ENCODE results near the gene CDX1.

The CDX1 gene

GRCh38 chr5:150123542-150123941 is 43.0 kb upstream of the CDX1 start:
- H3K36me3 ChIP-seq (ENCODE audit: control insufficient read depth, insufficient read depth, low read length), result no peaks in the 10 kb centered on the region
- no peak overlapping the region for H3K4me3 ChIP-seq (ENCODE audit: low read depth, low read length)
- no peak overlapping the region for H3K27ac ChIP-seq (ENCODE audit: low read depth, low read length)
- H3K9ac ChIP-seq (ENCODE audit: low read depth, low read length), result no peak overlapping the region
- H3K4me1 ChIP-seq (ENCODE audit: control insufficient read depth, insufficient read depth, low read length), result no peaks in the 10 kb centered on the region
- H3K27me3 ChIP-seq (ENCODE audit: control insufficient read depth, insufficient read depth, low read length), result no peaks in the 10 kb centered on the region
- no peaks in the 10 kb centered on the region for H3K9me3 ChIP-seq (ENCODE audit: control insufficient read depth, insufficient read depth, low read length)

GRCh38 chr5:150124111-150124557 is 42.4 kb upstream of the CDX1 start:
- no peaks in the 10 kb centered on the region; the same call in 1 of the 2 replicates for H3K27me3 ChIP-seq (ENCODE audit: control insufficient read depth, insufficient read depth, low read length)
- no peaks in the 10 kb centered on the region for H3K4me1 ChIP-seq (ENCODE audit: control insufficient read depth, insufficient read depth, low read length)
- H3K4me3 ChIP-seq (ENCODE audit: low read depth, low read length), result no peak overlapping the region
- no peak overlapping the region for H3K9ac ChIP-seq (ENCODE audit: low read depth, low read length)
- no peaks in the 10 kb centered on the region for H3K9me3 ChIP-seq (ENCODE audit: control insufficient read depth, insufficient read depth, low read length)
- no peaks in the 10 kb centered on the region for H3K36me3 ChIP-seq (ENCODE audit: control insufficient read depth, insufficient read depth, low read length)
- H3K27ac ChIP-seq (ENCODE audit: low read depth, low read length), result no peak overlapping the region

GRCh38 chr5:150124596-150124995 is 42.0 kb upstream of the CDX1 start:
- Histone ChIP-seq H3K4me3 (ENCODE audit: low read depth, low read length) (no peak overlapping the region), H3K9ac (ENCODE audit: low read depth, low read length) (no peak overlapping the region), H3K36me3 (ENCODE audit: control insufficient read depth, insufficient read depth, low read length) (no peaks in the 10 kb centered on the region), H3K9me3 (ENCODE audit: control insufficient read depth, insufficient read depth, low read length) (no peaks in the 10 kb centered on the region), H3K4me1 (ENCODE audit: control insufficient read depth, insufficient read depth, low read length) (no peaks in the 10 kb centered on the region), H3K27me3 (ENCODE audit: control insufficient read depth, insufficient read depth, low read length) (peaks cover 1% of the 10 kb centered on the region), H3K27ac (ENCODE audit: low read depth, low read length) (no peak overlapping the region)

- H3K4me1 ChIP-seq (ENCODE audit: control insufficient read depth, insufficient read depth, low read length), result peaks cover 4% of the 10 kb centered on the region
- no peaks in the 10 kb centered on the region for H3K9me3 ChIP-seq (ENCODE audit: control insufficient read depth, insufficient read depth, low read length)
- H3K27me3 ChIP-seq (ENCODE audit: control insufficient read depth, insufficient read depth, low read length), result peaks cover 8% of the 10 kb centered on the region
- H3K27ac ChIP-seq (ENCODE audit: low read depth, low read length), result no peak overlapping the region
- no peak overlapping the region for H3K9ac ChIP-seq (ENCODE audit: low read depth, low read length)
- no peaks in the 10 kb centered on the region for H3K36me3 ChIP-seq (ENCODE audit: control insufficient read depth, insufficient read depth, low read length)
- no peak overlapping the region for H3K4me3 ChIP-seq (ENCODE audit: low read depth, low read length)
These were observed 41.2 kb upstream of the CDX1 start for GRCh38 chr5:150125334-150125733.

DNA sequence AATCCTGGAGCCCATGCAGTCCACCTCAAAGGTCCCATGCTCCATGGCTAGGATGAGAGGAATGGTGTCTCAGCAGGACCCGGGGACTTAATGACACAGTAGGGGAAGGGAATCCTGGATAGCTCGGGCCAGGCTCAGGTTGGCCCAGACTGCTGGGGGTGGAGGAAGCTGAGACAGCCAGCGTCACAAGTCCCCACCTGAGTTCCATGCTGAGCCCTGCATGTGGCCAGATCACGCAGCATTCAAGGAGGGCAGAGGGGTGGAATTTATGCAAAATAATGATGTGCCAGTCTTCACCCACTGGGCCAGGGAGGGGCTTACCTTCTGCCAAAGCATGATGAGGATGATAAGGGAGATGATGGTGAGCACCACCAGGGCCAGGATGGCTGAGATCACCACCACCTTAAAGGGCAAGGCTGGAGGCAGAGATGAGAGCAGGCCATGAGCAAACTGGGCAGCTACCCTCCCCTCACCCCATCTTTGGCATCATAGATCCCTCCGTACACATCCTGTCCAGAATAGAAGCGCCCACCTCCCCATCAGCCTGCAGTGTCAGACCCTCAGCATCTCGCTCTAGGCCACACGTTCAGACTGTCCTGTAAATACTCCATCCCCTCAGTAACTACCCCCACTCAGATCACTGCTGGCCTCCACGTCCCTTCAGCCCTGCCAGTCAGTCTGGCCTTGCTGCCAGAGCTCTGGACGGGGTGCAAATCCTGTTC is 40.2 kb upstream of the CDX1 start:
- Histone ChIP-seq H3K36me3 (ENCODE audit: control insufficient read depth, insufficient read depth, low read length) (no peaks in the 10 kb centered on the region), H3K27ac (ENCODE audit: low read depth, low read length) (no peak overlapping the region)

DNA sequence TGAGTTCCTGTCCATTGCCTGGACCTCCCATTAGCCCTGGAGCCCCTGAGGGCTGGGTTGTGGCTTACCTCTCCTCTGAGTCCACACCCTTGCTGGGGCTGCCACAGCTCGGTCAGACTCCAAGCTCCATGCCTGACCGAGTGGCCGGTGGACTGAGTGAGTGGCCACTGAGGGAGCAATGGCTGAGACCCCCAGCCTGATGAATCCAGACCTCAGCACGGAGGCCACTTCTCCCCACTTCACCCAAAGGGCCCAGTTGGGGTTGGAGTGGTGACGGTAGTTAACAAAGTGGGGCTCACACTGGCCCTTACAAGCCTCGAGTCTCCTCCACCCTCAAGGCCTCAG is 39.7 kb upstream of the CDX1 start:
- Histone ChIP-seq H3K27me3 (ENCODE audit: control insufficient read depth, insufficient read depth, low read length) (peaks cover 20% of the 10 kb centered on the region), H3K4me3 (ENCODE audit: low read depth, low read length) (no peak overlapping the region), H3K27ac (ENCODE audit: low read depth, low read length) (no peak overlapping the region), H3K9me3 (ENCODE audit: control insufficient read depth, insufficient read depth, low read length) (no peaks in the 10 kb centered on the region), H3K36me3 (ENCODE audit: control insufficient read depth, insufficient read depth, low read length) (no peaks in the 10 kb centered on the region), H3K9ac (ENCODE audit: low read depth, low read length) (no peak overlapping the region), H3K4me1 (ENCODE audit: control insufficient read depth, insufficient read depth, low read length) (peaks cover 16% of the 10 kb centered on the region)

More for the DNA sequence above, 40.2 kb upstream of the CDX1 start:
- Histone ChIP-seq H3K9ac (ENCODE audit: low read depth, low read length) (no peak overlapping the region), H3K9me3 (ENCODE audit: control insufficient read depth, insufficient read depth, low read length) (no peaks in the 10 kb centered on the region), H3K4me3 (ENCODE audit: low read depth, low read length) (no peak overlapping the region), H3K27me3 (ENCODE audit: control insufficient read depth, insufficient read depth, low read length) (peaks cover 15% of the 10 kb centered on the region), H3K4me1 (ENCODE audit: control insufficient read depth, insufficient read depth, low read length) (peaks cover 13% of the 10 kb centered on the region)

- H3K9ac ChIP-seq (ENCODE audit: low read depth, low read length), result no peak overlapping the region
- no peaks in the 10 kb centered on the region for H3K9me3 ChIP-seq (ENCODE audit: control insufficient read depth, insufficient read depth, low read length)
- peaks cover 16% of the 10 kb centered on the region for H3K4me1 ChIP-seq (ENCODE audit: control insufficient read depth, insufficient read depth, low read length)
- peaks cover 39% of the 10 kb centered on the region for H3K27me3 ChIP-seq (ENCODE audit: control insufficient read depth, insufficient read depth, low read length)
- H3K4me3 ChIP-seq (ENCODE audit: low read depth, low read length), result no peak overlapping the region
- H3K27ac ChIP-seq (ENCODE audit: low read depth, low read length), result no peak overlapping the region
- no peaks in the 10 kb centered on the region for H3K36me3 ChIP-seq (ENCODE audit: control insufficient read depth, insufficient read depth, low read length)
These were observed 37.1 kb upstream of the CDX1 start for GRCh38 chr5:150129454-150129812.

DNA sequence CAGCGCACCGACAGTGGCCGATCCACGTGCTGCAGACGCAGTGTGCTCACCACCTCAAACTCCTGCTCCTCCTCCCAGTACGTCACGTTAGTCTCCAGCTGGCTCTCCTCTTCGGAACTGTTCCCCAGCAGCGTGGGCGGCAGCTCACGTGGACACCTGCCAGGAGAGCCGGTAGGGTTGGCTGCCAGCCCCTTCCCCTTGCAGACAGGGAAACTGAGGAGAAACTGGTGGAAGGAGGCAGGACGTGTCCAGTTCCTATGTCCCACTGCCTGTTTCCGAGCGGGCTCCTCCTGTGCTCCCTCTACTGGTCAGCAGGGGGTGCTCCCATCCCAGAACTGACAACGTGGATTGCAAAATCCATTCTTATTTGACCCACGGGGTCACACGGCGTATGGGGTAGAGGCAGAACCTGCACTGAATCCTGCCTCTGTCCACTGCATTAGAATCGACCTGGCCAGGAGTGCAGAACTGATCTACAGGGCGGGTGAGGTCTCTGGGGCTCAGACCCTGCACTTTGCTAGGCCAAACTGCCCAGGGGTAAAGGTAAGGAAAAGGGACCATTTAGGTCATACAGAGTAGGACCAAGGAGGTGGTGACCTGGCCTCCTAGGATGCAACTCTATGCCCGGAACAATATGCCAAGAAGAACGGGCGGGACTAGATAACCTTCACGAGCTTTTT is 36.6 kb upstream of the CDX1 start:
- H3K36me3 ChIP-seq (ENCODE audit: control insufficient read depth, insufficient read depth, low read length), result no peaks in the 10 kb centered on the region
- H3K9ac ChIP-seq (ENCODE audit: low read depth, low read length), result no peak overlapping the region
- H3K27ac ChIP-seq (ENCODE audit: low read depth, low read length), result peak overlapping the region; percentile 26
- H3K4me1 ChIP-seq (ENCODE audit: control insufficient read depth, insufficient read depth, low read length), result peaks cover 16% of the 10 kb centered on the region
- H3K27me3 ChIP-seq (ENCODE audit: control insufficient read depth, insufficient read depth, low read length), result peaks cover 43% of the 10 kb centered on the region
- no peaks in the 10 kb centered on the region for H3K9me3 ChIP-seq (ENCODE audit: control insufficient read depth, insufficient read depth, low read length)
- H3K4me3 ChIP-seq (ENCODE audit: low read depth, low read length), result no peak overlapping the region

GRCh38 chr5:150130493-150130922 is 36.1 kb upstream of the CDX1 start:
- peaks cover 16% of the 10 kb centered on the region for H3K4me1 ChIP-seq (ENCODE audit: control insufficient read depth, insufficient read depth, low read length)
- H3K4me3 ChIP-seq (ENCODE audit: low read depth, low read length), result no peak overlapping the region
- no peak overlapping the region for H3K9ac ChIP-seq (ENCODE audit: low read depth, low read length)
- no peaks in the 10 kb centered on the region for H3K9me3 ChIP-seq (ENCODE audit: control insufficient read depth, insufficient read depth, low read length)
- no peaks in the 10 kb centered on the region for H3K36me3 ChIP-seq (ENCODE audit: control insufficient read depth, insufficient read depth, low read length)
- peak overlapping the region; percentile 26 for H3K27ac ChIP-seq (ENCODE audit: low read depth, low read length)
- peaks cover 45% of the 10 kb centered on the region for H3K27me3 ChIP-seq (ENCODE audit: control insufficient read depth, insufficient read depth, low read length)

DNA sequence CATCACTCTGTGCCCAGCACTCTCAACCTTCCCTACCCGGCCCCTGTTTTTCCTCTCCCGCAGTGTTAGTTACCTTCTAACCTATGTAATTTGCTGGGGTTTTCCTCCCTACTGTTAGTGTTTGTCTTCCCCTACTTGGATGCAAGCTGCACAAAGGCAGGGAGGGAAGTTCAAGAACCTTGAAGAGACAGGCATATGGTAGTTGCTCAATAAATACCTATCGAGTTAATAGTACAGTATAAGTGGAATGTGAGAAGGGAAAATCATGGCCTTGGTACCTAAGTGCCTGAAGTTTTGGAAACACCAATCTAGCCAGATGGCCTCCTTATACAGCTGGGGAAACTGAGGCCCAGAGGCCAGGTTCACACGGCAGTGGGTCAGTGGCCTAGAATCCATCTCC is 35.1 kb upstream of the CDX1 start:
- Histone ChIP-seq H3K9ac (ENCODE audit: low read depth, low read length) (0 out of 2 replicates have a peak overlapping the region, but pooled peaks have one; percentile 8), H3K4me1 (ENCODE audit: control insufficient read depth, insufficient read depth, low read length) (peaks cover 19% of the 10 kb centered on the region), H3K27me3 (ENCODE audit: control insufficient read depth, insufficient read depth, low read length) (peaks cover 45% of the 10 kb centered on the region), H3K27ac (ENCODE audit: low read depth, low read length) (no peak overlapping the region), H3K4me3 (ENCODE audit: low read depth, low read length) (no peak overlapping the region), H3K36me3 (ENCODE audit: control insufficient read depth, insufficient read depth, low read length) (no peaks in the 10 kb centered on the region), H3K9me3 (ENCODE audit: control insufficient read depth, insufficient read depth, low read length) (no peaks in the 10 kb centered on the region)

- no peak overlapping the region for H3K9ac ChIP-seq (ENCODE audit: low read depth, low read length)
- H3K4me1 ChIP-seq (ENCODE audit: control insufficient read depth, insufficient read depth, low read length), result peaks cover 24% of the 10 kb centered on the region
- H3K4me3 ChIP-seq (ENCODE audit: low read depth, low read length), result no peak overlapping the region
- H3K27me3 ChIP-seq (ENCODE audit: control insufficient read depth, insufficient read depth, low read length), result peaks cover 45% of the 10 kb centered on the region
- H3K9me3 ChIP-seq (ENCODE audit: control insufficient read depth, insufficient read depth, low read length), result no peaks in the 10 kb centered on the region
- H3K36me3 ChIP-seq (ENCODE audit: control insufficient read depth, insufficient read depth, low read length), result no peaks in the 10 kb centered on the region
- H3K27ac ChIP-seq (ENCODE audit: low read depth, low read length), result no peak overlapping the region
These were observed 34.4 kb upstream of the CDX1 start for GRCh38 chr5:150131978-150132694.

Data from HUES48 (cell line).